ENCODE results near the gene RTL9.

RTL9 gene

DNA sequence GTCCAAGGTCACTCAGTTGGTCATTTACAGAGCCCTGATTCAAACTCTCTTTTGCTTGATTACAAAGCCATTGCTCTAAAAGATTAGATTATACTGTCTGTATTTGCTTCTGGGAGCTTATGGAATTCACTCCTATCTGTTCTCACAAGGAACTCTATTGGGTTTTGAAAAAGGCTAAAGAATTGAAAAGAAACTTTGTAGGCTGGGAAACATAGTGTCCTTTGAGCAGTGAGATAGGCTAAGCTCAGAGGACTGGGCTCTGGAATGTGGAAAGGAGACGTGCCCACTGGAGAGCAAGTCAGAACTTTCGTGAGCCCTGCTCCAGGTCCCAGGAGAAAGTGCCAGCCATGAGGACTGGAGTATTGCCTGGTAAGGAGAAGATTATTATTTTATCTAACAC lies at the start of gene RTL9:
Gene RTL9 (plus strand): TSS at position 301 of the 400 bp plus-strand sequence. CDS start 91,770 bp downstream, outside the sequence.
- H3K27ac Mint-ChIP-seq, result no peak within 1 kb of the TSS
- H3K9me3 Mint-ChIP-seq, result no peaks in the 10 kb centered on the region
- H3K4me1 Mint-ChIP-seq, result no peaks in the 10 kb centered on the region
- H3K36me3 Mint-ChIP-seq, result no peaks in the 10 kb centered on the region
- DNase-seq (ENCODE audit: low spot score in 2 of 2) (no peak), ATAC-seq (no peak)
- no peak within 1 kb of the TSS for H3K4me3 Mint-ChIP-seq

DNA sequence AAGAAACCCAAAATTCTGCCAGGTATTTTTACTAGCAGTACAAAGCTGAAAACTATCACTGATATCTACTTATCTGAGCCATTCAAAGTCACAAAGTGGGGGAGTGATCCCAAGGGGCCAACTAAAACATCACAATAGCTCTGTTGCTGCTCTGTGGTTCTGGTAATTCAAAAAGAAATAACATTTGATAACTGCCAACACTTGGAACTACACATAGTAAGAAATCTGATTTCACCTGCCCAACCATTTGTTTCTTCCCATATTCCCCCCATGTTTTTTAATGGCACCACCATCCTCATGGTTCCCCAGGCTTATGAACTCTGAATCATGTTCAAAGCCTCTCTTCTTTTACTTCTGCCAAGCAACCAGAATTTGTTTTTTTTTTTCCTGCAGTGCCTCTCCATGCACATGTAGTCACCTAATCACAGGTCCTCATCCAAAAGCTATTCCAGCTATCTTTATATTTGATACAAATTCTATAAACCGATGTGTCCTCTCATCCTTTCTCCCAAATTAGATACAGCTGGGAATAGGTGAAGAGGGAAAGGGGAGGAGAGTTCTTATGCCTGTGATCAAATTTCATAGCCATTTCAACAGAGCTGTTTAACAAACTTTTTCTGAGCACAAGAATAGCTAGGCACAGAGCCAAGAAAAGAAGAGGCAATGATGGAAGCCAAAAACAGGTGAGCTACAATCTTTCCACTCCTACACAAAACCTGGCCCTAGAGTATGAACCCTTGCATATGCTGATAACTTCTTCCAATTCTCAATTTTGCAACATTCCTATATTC lies 48.5 kb upstream of the RTL9 start:
- ATAC-seq (no peak), DNase-seq (ENCODE audit: low spot score in 2 of 2) (no peak)
- peaks cover 33% of the 10 kb centered on the region for H3K4me1 Mint-ChIP-seq
- no peaks in the 10 kb centered on the region for H3K36me3 Mint-ChIP-seq
- peak overlapping the region; percentile 81 for H3K27ac Mint-ChIP-seq
- no peaks in the 10 kb centered on the region for H3K9me3 Mint-ChIP-seq
- H3K4me3 Mint-ChIP-seq, result peak overlapping the region; percentile 51

DNA sequence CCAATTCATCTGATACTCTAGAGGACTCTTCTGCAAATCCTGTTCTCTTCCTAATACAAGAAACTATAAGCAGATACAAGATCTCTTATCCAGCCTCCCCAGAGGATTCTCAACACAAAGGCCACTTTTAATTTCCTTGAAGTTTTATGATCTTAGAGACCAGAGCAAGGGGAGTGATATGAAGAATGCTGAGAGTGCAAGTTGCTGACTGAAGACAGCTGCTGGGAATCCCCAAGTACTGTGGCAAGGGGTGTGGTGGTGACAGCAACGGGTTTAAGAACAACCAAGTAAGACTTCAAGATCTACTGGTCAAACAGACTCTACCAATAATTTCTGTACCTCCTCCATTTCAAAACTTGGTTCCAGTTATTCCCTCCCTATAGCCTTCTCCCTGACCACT lies 47.8 kb upstream of the RTL9 start:
- Mint-ChIP-seq H3K4me1 (peaks cover 33% of the 10 kb centered on the region), H3K27ac (peak overlapping the region; percentile 81), H3K4me3 (peak overlapping the region; percentile 51), H3K36me3 (no peaks in the 10 kb centered on the region), H3K9me3 (no peaks in the 10 kb centered on the region)
- ATAC-seq, result peak; percentile 98
- DNase-seq (ENCODE audit: low spot score in 2 of 2), result peak in 1 of 2 donors; percentile 54

DNA sequence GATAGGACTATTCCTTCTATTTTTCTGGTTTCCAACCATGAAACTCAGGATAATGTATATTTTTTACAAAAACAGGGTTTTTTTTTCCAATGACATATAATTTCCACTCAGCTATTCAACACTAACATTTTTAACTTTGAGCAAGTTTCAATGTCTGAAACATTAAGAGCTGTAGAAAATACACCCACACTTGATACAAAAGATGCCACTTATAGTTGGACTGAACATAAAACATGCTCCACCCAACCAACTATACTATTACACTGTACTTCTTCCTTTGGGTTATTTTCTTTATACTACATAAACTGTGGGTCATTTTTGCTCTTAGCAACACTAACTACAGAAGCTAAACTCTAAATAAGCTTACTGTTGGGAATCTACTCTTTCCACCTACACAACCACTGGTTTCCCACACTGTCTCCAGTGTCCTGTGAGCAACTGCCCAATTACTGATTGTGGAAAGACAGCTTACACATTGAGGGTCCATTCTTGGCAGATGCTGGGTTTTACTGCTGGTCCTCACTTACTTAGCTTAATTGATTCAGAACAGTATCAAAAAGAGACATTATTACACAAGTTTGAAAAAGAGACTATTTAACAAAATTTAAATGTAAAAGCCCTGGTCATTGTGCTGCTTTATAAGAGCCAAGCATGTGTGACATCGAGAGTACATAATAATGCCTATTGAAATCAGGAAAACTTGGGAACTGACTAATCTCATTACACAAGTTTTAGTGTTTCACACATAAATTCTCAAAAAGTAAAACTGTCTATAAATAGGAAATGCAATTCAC lies 47.0 kb upstream of the RTL9 start:
- DNase-seq (ENCODE audit: low spot score in 2 of 2) (no peak), ATAC-seq (peak; percentile 32)
- peaks cover 33% of the 10 kb centered on the region for H3K4me1 Mint-ChIP-seq
- peak overlapping the region; percentile 81 for H3K27ac Mint-ChIP-seq
- H3K9me3 Mint-ChIP-seq, result no peaks in the 10 kb centered on the region
- H3K4me3 Mint-ChIP-seq, result peak overlapping the region; percentile 51
- peaks cover under 1% of the 10 kb centered on the region for H3K36me3 Mint-ChIP-seq

DNA sequence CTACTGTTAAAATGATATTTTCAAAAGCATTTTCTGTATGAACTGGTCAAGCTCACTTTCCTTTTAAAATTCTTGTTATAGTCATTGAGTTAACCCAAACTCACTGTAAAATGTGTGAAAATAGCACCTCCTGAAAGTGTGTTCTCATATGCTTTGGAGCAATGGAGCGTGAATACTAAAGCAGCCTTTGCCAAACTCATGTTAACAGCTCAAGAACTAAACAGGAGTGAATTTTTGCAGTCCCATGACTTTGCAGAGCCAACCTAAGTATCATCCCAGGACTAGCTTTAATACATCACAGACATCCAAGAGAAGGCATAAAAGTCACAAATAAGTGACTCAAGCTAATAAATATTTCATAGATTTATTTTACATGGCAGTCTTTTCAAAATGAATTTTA lies 43.1 kb upstream of the RTL9 start:
- Mint-ChIP-seq H3K36me3 (peaks cover 9% of the 10 kb centered on the region), H3K27ac (no peak overlapping the region), H3K4me3 (peak overlapping the region; percentile 85), H3K9me3 (no peaks in the 10 kb centered on the region), H3K4me1 (peaks cover 21% of the 10 kb centered on the region)
- DNase-seq (ENCODE audit: low spot score in 2 of 2) (no peak), ATAC-seq (no peak)

DNA sequence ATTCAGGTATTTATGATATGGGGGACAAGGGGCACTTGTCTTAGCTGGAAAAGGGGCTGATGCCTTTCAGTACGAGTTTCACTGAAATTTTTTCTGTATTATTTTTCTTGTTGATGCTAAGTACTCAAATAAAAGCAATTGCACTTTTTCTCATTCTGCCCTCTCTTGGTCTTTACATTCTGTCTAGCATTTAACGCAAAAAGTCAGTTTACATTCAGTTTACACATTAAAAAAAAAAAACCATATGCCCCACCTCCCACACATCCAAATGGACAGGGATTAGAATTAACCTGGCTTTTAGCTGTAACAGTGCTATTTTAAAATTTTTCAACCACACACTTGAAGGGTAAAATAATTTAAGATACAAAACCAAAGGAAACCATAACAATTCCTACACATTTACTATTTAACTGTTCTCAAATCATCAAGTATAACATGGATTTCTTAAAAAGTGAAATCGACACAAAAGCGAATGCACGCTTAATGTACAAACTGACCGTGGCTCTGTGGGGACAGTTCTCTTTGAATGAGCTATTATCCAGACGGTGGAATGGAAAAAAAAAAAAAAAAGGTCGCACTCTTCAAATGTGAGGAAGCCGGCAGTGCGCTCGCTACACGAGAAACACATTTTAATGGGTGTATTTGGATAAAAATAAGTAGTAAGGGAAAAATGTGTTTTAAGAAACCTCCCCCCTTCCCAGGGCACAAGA lies 42.1 kb upstream of the RTL9 start:
- Mint-ChIP-seq H3K27ac (peak overlapping the region; percentile 96), H3K9me3 (no peaks in the 10 kb centered on the region), H3K4me3 (peak overlapping the region; percentile 85), H3K4me1 (peaks cover 11% of the 10 kb centered on the region), H3K36me3 (peaks cover 9% of the 10 kb centered on the region)
- ATAC-seq (no peak), DNase-seq (ENCODE audit: low spot score in 2 of 2) (no peak)

DNA sequence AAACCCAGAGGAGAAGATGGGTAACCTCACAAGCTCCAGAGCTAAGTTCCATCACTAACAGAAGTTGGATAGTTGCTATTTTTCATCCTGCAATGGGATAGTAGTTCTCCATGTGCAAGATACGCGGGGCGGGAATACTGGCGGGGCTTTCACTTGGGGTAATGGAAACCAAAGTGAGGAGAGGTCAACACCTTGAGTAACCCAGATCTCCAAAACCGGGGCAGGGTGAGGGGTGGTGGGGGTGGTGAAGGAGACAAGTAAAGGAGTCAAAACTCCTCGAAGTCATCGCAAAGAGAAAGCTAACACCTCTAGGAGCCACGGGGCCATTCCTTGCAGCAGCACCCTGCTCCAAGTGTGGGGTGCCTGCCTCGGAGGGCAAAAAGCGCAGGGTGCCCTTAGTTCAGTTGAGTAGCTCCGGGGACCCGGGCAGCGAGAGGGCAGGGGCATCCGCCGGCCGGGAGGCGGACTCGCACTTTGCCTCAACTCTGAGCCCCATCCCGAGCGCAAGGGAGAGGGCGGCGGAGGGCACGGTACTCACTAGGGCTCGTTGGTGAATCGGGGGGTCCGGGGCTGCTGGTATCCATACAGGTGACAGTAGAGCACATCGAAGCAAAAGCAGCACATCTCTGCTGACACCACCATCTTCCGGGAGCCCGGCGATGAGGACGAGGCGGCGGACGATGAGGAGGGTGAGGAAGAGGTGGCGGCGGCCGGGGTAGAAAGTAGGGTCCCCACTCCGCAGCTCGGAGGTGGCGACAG lies 41.4 kb upstream of the RTL9 start:
- H3K4me3 Mint-ChIP-seq, result peak overlapping the region; percentile 85
- H3K4me1 Mint-ChIP-seq, result peaks cover 7% of the 10 kb centered on the region
- no peaks in the 10 kb centered on the region for H3K9me3 Mint-ChIP-seq
- peak; percentile 10 to 63 for DNase-seq (ENCODE audit: low spot score in 2 of 2)
- peak; percentile 53 for ATAC-seq
- peaks cover 9% of the 10 kb centered on the region for H3K36me3 Mint-ChIP-seq
- peak overlapping the region; percentile 96 for H3K27ac Mint-ChIP-seq

DNA sequence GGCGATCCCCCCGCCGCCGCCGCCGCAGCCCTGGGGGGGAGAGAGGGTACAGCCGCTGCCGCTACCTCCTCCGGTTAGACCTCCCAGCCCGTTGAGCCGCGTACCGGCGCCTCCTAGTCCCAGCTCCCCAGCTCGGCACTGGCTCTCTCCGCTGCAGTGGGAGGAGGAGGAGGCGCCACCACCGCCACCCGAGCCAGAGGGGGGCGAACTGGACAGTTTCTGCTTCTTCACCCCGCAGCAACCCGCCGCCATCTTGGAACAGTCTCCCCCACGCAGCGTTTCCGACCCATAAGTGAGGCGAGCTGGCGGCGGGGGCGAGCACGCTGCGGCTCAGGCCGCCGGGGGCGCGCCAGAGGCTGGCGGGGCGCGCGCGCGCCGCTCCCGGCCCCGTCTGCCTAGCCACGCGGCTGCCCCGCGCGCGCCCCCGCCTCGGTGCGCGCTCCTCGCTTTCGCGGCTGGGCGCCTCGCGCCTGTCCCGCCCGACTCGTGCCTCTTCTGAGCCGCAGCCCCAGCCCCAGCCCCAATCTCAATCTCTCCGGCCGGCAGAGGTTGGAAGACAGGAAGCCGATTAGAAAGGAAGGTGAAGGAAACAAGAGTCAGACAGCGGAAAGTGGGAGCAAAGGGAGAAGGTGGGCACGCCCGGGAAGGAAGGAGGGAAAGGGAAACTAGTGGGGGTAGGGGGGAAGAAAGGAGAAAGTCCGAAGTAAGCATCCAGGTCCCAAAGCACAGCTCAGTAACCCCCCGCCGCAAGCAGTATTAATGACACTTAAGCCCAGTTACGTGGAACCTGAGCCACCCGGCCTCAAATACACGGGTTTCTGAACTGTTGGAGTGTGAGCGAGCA lies 40.6 kb upstream of the RTL9 start, which contains the start of gene AMMECR1:
Gene AMMECR1 (minus strand): TSS at position 266 of the 844 bp plus-strand sequence. CDS start 14 bp downstream, at position 252.
- peak; percentile 59 to 83 for DNase-seq (ENCODE audit: low spot score in 2 of 2)
- H3K36me3 Mint-ChIP-seq, result peaks cover 9% of the 10 kb centered on the region
- peaks cover 7% of the 10 kb centered on the region for H3K4me1 Mint-ChIP-seq
- H3K9me3 Mint-ChIP-seq, result no peaks in the 10 kb centered on the region
- H3K4me3 Mint-ChIP-seq, result peak within 1 kb of the TSS; percentile 85
- H3K27ac Mint-ChIP-seq, result peak within 1 kb of the TSS; percentile 96
- ATAC-seq, result peak; percentile 95

DNA sequence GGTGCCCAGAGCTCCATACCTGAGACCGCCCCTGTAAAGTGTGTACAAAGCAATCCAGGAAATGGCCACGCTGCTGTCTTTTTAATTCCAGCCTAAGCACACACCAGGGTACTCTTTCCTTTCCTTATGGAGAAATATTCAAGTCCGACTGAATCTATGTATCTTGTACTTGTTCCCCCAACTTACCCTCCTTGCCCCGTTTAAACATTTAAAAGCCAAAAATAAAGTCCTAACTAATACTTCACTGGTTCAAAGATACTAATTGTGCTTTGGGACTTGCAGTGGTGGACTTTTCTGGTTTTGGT lies 40.0 kb upstream of the RTL9 start:
- Mint-ChIP-seq H3K36me3 (peaks cover 9% of the 10 kb centered on the region), H3K27ac (peak overlapping the region; percentile 96), H3K4me1 (peaks cover 5% of the 10 kb centered on the region), H3K4me3 (peak overlapping the region; percentile 85), H3K9me3 (no peaks in the 10 kb centered on the region)
- DNase-seq (ENCODE audit: low spot score in 2 of 2) (no peak), ATAC-seq (no peak)

DNA sequence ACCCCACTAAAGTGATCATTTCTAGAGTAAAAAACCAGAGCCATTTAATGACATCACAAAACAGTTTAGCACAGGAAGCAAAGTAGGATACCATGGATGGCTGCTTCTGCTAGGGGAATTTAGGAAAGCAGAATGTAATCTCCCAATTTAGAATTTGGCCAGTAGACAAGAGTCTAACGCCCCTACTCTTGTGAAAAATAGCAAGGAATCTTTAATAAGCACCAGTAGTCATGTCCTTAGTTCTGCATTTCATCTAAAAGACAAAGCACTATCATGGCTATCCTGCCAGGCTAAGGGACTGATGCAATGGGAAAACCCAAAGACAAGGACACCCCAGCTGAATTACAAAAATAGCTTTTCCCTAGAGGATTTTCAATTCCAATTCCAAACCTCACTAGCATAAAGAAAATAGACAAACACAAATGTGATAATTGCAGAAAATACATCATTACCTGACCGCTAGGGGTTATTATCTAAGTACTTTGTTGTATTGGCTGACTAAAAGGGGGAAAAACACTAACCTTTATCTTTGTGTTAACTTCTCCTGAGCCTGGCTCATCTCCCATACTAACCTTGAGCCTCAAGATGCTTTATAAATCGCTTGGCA lies 38.2 kb upstream of the RTL9 start:
- Mint-ChIP-seq H3K4me1 (no peaks in the 10 kb centered on the region), H3K9me3 (no peaks in the 10 kb centered on the region), H3K27ac (no peak overlapping the region), H3K36me3 (peaks cover 9% of the 10 kb centered on the region), H3K4me3 (no peak overlapping the region)
- DNase-seq (ENCODE audit: low spot score in 2 of 2) (no peak), ATAC-seq (no peak)

DNA sequence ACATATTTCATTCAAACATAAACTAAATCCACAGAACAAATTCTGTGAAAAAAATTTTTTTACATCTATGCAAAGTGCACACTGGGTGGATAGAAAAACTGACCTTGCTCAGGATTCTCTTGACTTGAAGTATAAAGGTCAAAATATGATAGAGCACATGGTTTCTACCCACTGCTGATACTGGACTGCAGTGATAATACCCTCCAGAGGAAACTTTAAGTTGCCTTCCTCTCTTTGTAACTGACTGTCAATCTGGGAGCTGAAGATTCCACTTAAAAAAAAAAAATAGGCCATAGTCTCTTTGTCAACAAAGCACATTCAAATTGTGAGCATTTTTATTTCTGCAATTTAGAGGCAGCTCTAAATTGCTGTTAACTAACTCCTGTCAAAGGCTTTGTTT lies 37.6 kb upstream of the RTL9 start:
- Mint-ChIP-seq H3K4me1 (no peaks in the 10 kb centered on the region), H3K36me3 (peaks cover 9% of the 10 kb centered on the region), H3K4me3 (no peak overlapping the region), H3K9me3 (peaks cover 4% of the 10 kb centered on the region), H3K27ac (no peak overlapping the region)
- no peak for ATAC-seq
- DNase-seq (ENCODE audit: low spot score in 2 of 2), result no peak

DNA sequence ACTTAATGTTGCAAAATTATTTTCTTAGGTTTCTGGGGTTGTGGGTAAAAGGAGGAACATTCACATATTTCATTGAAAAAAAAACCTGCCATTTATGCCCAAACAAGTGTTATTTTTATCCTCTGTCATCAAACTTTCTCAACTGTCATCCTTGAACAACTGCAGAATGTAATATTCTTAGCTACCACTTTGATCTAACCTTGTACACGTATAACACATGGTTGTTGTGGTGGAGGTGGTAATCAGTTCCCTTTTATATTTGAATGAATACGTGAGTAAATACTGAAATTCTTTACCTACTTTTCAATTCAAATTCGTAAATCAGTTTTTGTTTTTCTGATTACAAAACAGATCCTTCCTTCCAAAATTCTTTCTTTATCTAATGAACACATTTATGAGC lies 37.0 kb upstream of the RTL9 start:
- Mint-ChIP-seq H3K27ac (no peak overlapping the region), H3K4me3 (no peak overlapping the region), H3K9me3 (peaks cover 4% of the 10 kb centered on the region), H3K4me1 (no peaks in the 10 kb centered on the region), H3K36me3 (peaks cover 8% of the 10 kb centered on the region)
- DNase-seq (ENCODE audit: low spot score in 2 of 2) (no peak), ATAC-seq (no peak)

DNA sequence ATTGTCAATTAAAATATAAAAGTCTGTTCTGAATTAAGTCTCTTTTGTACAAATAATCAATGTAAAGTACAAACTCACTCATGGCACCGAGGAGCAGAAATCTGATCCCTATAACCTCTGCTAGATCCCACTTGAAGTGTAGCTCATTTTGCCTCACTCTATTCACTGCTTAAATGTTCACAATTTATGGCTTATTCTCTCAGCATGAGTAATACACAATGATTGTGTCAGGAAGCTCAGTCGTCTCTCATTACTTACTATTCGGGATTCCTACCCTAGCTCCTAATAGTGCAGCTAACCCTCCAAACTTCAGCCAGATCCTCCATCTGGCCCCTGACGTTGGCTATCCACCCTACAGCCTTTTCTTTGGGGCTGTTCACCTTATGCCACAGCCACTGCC lies 36.0 kb upstream of the RTL9 start:
- Mint-ChIP-seq H3K4me3 (no peak overlapping the region), H3K9me3 (peaks cover 4% of the 10 kb centered on the region), H3K27ac (no peak overlapping the region), H3K36me3 (no peaks in the 10 kb centered on the region), H3K4me1 (no peaks in the 10 kb centered on the region)
- ATAC-seq (no peak), DNase-seq (ENCODE audit: low spot score in 2 of 2) (no peak)

DNA sequence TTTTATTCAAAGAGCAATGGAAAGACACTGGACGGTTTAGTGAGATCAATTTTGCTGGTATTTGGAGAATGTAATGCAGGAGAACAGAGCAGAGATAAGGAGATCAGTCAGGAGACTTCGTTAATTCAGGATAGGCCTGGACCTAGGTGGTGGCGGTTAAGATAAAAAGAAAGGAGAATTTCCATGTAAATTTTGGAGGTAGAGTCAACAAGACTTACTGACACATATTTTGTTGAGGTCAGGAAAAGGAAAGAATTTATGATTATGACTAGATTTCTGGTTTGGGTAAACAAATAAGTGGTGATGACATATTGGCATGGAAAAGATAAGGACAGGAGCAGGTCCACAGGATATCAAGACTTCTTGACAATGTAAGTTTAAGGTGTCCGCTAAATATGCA lies 31.9 kb upstream of the RTL9 start:
- no peaks in the 10 kb centered on the region for H3K4me1 Mint-ChIP-seq
- no peaks in the 10 kb centered on the region for H3K36me3 Mint-ChIP-seq
- no peak for ATAC-seq
- H3K9me3 Mint-ChIP-seq, result peaks cover 4% of the 10 kb centered on the region
- no peak for DNase-seq (ENCODE audit: low spot score in 2 of 2)
- no peak overlapping the region for H3K27ac Mint-ChIP-seq
- H3K4me3 Mint-ChIP-seq, result no peak overlapping the region
